DND-41 (cell line): ENCODE data around the gene RGMA.
"Not testable (repeated sequence)": the region's sequence is repeated elsewhere in the genome, so short reads cannot be mapped to it uniquely, and the experiment has no call there.

Experiments used
- ATAC-seq: fragments of 200-7000 bp; cut with Tn5 transposase; 3 replicates; pipeline ENCODE4 v1.9.1; 2021; ENCODE audit warnings: low read depth; ENCODE audit not compliant: insufficient read depth
- DNase-seq: peaks from one replicate; pipeline ENCODE4 v3.0.0-alpha.2; 2020
- H2AFZ ChIP-seq: 2 replicates; pipeline ENCODE4 v1.6.0; 2012; ENCODE audit warnings: low read depth, low read length
- H3K27ac ChIP-seq: 2 replicates; pipeline ENCODE4 v1.5.1; 2012; ENCODE audit warnings: low read length, inconsistent platforms
- H3K27me3 ChIP-seq: fragments of 200-600 bp; sonication (generic); 2 replicates; pipeline ENCODE4 v1.6.0; 2012; ENCODE audit warnings: low read length, mild to moderate bottlenecking, inconsistent platforms; ENCODE audit not compliant: insufficient read depth, poor library complexity
- H3K36me3 ChIP-seq: 2 replicates; pipeline ENCODE4 v1.5.1; 2012; ENCODE audit warnings: low read length, inconsistent platforms; ENCODE audit not compliant: insufficient read depth
- H3K4me1 ChIP-seq: 2 replicates; pipeline ENCODE4 v1.5.1; 2012; ENCODE audit warnings: mild to moderate bottlenecking, low read length; ENCODE audit not compliant: insufficient read depth
- H3K4me2 ChIP-seq: 2 replicates; pipeline ENCODE4 v1.6.0; 2012; ENCODE audit warnings: mild to moderate bottlenecking, moderate library complexity, low read length, inconsistent platforms; ENCODE audit not compliant: insufficient read depth
- H3K4me3 ChIP-seq, 2 experiments: fragments of 200-600 bp in 1 of 2; shearing (Covaris generic) in 1 of 2; 2 replicates each; pipeline ENCODE4 v1.5.1; 2012 to 2016; ENCODE audit warnings: inconsistent platforms in 2 of 2, low read length in 2 of 2, mild to moderate bottlenecking in 2 of 2, low read depth in 1 of 2, moderate library complexity in 1 of 2
- H3K79me2 ChIP-seq: 2 replicates; pipeline ENCODE4 v1.6.0; 2012; ENCODE audit warnings: low read length, inconsistent platforms; ENCODE audit not compliant: insufficient read depth
- H3K9ac ChIP-seq: 2 replicates; pipeline ENCODE4 v1.6.0; 2012; ENCODE audit warnings: low read depth, mild to moderate bottlenecking, inconsistent platforms, low read length, moderate library complexity
- H3K9me3 ChIP-seq: 2 replicates; pipeline ENCODE4 v1.5.1; 2012; ENCODE audit warnings: low read length, moderate library complexity, mild to moderate bottlenecking, inconsistent platforms; ENCODE audit not compliant: insufficient read depth, severe bottlenecking
- H4K20me1 ChIP-seq: 2 replicates; pipeline ENCODE4 v1.6.0; 2012; ENCODE audit warnings: low read length; ENCODE audit not compliant: insufficient read depth
- CTCF ChIP-seq: IDR thresholded peaks from 2 replicates; pipeline ENCODE4 v1.5.1; 2012; ENCODE audit warnings: borderline replicate concordance, low read length, moderate library complexity, mild to moderate bottlenecking; ENCODE audit not compliant: poor library complexity, severe bottlenecking; ENCODE audit errors: extremely low read depth
- EZH2 ChIP-seq: IDR thresholded peaks from 3 replicates; pipeline ENCODE4 v1.6.1; 2012; ENCODE audit warnings: borderline replicate concordance, low read depth, mild to moderate bottlenecking, moderate library complexity, low read length, inconsistent platforms; ENCODE audit not compliant: severe bottlenecking

Gene RGMA

GRCh38 chr15:93034512-93034911 lies 54.5 kb downstream of the RGMA start:
- Histone ChIP-seq H3K4me1 (peaks cover 13% of the 10 kb centered on the region), H2AFZ (no peak overlapping the region), H3K27ac (no peak overlapping the region)

GRCh38 chr15:93033434-93034045 lies 55.5 kb downstream of the RGMA start:
- no peak for TF ChIP-seq CTCF
- TF ChIP-seq EZH2: no peak
- no peaks in the 10 kb centered on the region for H3K27me3 ChIP-seq
- H2AFZ ChIP-seq: no peak overlapping the region; the same call in 1 of the 2 replicates
- no peaks in the 10 kb centered on the region for H3K79me2 ChIP-seq
- H3K36me3 ChIP-seq: no peaks in the 10 kb centered on the region
- H3K9ac ChIP-seq: no peak overlapping the region
- peak overlapping the region; percentile 20; the same call in 1 of the 2 replicates for H3K27ac ChIP-seq
- no peaks in the 10 kb centered on the region for H3K9me3 ChIP-seq
- ATAC-seq (no peak), DNase-seq (no peak)
- peaks cover 13% of the 10 kb centered on the region for H3K4me1 ChIP-seq
- no peak overlapping the region for H3K4me3 ChIP-seq
- no peak overlapping the region for H3K4me2 ChIP-seq
- H4K20me1 ChIP-seq: no peaks in the 10 kb centered on the region

More at GRCh38 chr15:93034512-93034911, 54.5 kb downstream of the RGMA start:
- Histone ChIP-seq H3K4me3 (no peak overlapping the region), H4K20me1 (no peaks in the 10 kb centered on the region), H3K27me3 (no peaks in the 10 kb centered on the region), H3K9me3 (no peaks in the 10 kb centered on the region), H3K4me2 (no peak overlapping the region), H3K9ac (no peak overlapping the region), H3K79me2 (no peaks in the 10 kb centered on the region), H3K36me3 (no peaks in the 10 kb centered on the region)
- DNase-seq (no peak), ATAC-seq (no peak)
- TF ChIP-seq EZH2: no peak
- no peak for TF ChIP-seq CTCF

GRCh38 chr15:93032515-93033206 lies 56.4 kb downstream of the RGMA start:
- H3K9ac ChIP-seq, H3K27me3 ChIP-seq, H3K9me3 ChIP-seq, H3K79me2 ChIP-seq, H4K20me1 ChIP-seq, H3K4me3 ChIP-seq, DNase-seq, H2AFZ ChIP-seq, ATAC-seq, H3K36me3 ChIP-seq, H3K4me2 ChIP-seq: not testable (repeated sequence)
- H3K4me1 ChIP-seq: peaks cover 13% of the 10 kb centered on the region
- H3K27ac ChIP-seq: peak overlapping the region; percentile 60

GRCh38 chr15:93031557-93032384 lies 57.2 kb downstream of the RGMA start:
- peaks cover 13% of the 10 kb centered on the region for H3K4me1 ChIP-seq
- ATAC-seq, H3K79me2 ChIP-seq, H4K20me1 ChIP-seq, H3K4me3 ChIP-seq, H3K9ac ChIP-seq, H3K9me3 ChIP-seq, H3K4me2 ChIP-seq, DNase-seq, H2AFZ ChIP-seq, H3K36me3 ChIP-seq, H3K27ac ChIP-seq, H3K27me3 ChIP-seq: not testable (repeated sequence)
